GM19468 (cell line): Measurements from ENCODE around the gene AARSD1.
"Not testable (repeated sequence)": the region's sequence is repeated elsewhere in the genome, so short reads cannot be mapped to it uniquely, and the experiment has no call there.

Source experiments
- ATAC-seq: cut with Tn5 transposase; IDR thresholded peaks from one replicate; pipeline ENCODE4 v1.9.1; 2021; ENCODE audit warnings: mild to moderate bottlenecking, moderate library complexity, moderate number of reproducible peaks; ENCODE audit not compliant: unreplicated experiment; ENCODE audit errors: extremely low read depth

The AARSD1 gene

DNA sequence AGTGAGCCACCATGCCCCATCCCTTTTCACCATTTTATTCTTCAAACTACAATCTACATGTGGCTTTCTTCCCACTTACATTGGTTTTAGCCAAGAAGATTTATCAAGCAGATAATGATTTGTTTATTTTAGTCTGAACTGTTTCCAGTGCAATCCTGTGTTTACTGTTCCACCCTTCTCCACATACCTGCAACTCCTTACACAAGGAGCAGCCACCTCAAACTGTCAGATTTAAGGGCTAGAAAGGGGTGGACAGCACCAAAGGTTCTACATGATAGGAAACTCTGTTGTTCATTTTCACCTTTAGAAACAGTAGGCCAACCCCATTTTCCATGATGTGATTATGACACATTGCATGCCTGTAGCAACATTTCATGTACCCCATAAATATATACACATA is 18.0 kb upstream of the AARSD1 start:
- ATAC-seq = no peak

DNA sequence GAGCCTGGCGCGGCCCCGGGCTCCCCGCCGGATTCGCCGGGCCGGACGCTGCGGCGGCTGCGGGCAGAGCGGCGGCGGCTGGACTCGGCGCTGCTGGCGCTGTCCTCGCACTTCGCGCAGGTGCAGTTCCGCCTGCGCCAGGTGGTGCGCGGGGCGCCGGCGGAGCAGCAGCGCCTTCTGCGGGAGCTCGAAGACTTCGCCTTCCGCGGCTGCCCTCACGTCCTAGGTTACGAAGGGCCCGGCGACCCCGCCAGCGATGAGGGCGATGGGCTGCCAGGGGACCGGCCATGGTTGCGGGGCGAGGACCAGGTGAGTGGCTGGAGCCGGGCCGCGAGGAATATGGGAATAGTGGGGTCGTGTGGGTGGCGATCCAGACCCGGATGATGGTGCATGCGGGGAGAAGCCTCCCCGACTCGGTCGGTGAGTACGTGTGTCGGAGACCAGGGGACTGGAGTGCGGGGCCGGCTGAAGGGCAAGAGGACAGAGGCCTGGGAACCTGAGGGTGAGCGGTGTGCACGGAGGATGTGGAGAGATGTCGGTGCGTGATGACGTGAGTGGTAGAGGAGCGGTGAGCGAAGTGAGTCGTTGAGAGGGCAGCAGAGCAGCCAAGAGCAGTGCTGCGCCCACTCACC is 16.6 kb upstream of the AARSD1 start:
- no peak for ATAC-seq

DNA sequence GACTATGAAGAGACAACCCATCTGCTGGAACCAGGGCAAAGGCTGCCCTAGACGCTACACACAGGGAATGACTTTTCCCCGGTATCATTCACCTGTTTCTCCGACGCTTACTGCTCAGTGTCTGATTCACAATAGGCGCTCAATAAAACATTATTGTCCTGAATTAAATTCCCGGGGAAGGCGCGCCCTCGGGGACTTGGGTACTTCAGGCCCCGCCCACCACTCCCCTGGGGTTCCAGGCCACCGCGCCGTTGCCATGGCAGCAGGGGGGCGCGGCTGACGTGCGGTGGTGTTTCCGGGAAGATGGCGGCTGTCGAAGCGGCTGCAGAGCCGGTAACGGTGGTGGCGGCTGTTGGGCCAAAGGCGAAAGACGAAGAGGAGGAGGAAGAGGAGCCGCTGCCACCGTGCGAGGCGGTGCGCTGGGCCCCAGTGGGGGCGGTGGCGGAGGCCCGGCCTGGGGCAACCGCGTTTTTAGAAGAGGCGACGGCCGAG is 16.1 kb upstream of the AARSD1 start, which contains the start of gene RUNDC1:
TSS of gene RUNDC1 (plus strand) at position 292 of the 492 bp plus-strand sequence. CDS start at position 304, 12 bp downstream.
- ATAC-seq = peak; percentile 28

DNA sequence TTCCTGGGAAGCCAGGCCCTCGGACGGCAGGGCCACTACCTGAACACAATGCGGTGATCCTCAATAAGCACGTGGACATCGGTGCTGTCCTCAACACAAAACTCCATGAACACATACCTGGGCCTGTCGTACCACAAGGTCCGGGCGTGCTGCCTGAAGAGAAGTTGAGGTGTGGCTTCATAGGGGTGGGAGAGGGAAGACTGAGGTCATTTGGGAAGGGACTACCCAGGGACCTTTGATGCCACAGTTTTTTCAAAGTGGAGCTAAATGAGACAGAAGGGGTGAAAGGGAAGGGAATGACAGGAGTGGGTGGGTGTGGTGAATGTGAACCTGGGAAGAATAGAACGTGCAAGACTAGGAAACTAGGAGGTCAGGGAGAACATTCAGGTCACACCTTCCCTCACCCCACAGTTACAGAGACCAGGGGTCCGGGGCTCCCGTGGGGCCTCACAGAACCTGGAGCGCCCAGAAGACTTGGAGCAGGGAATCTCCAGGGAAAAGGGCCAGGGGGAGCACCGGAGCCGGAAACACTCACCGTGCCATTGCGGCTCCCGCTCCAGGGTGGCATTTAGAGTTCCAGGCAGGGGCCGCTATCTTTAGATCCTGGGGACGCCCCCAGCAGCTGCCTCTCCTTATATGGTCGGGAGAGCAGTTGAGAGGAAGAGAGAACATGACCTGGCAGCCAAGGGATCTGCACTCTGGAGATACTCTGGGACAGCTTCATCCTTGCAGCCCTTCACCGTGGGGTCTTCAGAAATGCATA is 15.4 kb upstream of the AARSD1 start, which contains the start of gene PTGES3L:
TSS of gene PTGES3L (minus strand) at position 570 of the 763 bp plus-strand sequence. CDS start at position 543, 27 bp downstream.
- no peak for ATAC-seq

DNA sequence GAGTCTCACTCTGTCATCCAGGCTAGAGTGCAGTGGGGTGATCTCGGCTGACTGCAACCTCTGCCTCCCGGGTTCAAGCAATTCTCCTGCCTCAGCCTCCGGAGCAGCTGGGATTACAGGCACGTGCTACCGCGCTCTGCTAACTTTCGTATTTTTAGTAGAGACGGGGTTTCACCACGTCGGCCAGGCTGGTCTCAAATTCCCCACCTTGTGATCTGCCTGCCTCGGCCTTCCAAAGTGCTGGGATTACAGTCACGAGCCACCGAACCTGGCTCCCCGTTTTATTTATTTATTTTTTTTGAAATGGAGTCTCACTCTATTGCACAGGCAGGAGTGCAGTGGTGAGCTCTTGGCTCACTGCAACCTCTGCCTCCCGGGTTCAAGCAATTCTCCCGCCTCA is 11.4 kb upstream of the AARSD1 start:
- not testable (repeated sequence) for ATAC-seq

DNA sequence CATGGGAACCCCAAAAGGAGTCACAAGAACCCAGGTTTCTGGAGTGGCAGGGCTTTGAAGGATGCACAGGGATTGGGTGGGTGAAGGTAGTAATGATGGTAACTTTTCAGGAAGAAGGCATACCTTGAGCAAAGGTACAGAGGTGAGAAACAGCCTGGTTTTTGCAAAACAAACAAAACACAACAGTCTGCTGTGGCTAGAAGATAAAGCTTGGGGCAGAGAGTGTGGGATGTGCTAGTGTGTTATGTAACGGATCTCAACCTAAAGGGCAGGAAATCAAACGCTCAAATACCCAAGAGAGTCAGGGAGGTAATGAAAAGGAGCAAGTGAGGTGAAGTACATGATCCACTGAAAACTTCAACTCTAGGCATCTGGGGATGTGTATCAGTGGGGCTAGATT is 11.0 kb upstream of the AARSD1 start:
- no peak for ATAC-seq

DNA sequence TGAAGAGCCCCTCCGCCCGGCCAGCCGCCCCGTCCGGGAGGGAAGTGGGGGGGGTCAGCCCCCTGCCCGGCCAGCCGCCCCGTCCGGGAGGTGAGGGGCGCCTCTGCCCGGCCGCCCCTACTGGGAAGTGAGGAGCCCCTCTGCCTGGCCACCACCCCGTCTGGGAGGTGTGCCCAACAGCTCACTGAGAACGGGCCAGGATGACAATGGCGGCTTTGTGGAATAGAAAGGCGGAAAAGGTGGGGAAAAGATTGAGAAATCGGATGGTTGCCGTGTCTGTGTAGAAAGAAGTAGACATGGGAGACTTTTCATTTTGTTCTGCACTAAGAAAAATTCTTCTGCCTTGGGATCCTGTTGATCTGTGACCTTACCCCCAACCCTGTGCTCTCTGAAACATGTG is 9.1 kb upstream of the AARSD1 start:
- ATAC-seq = not testable (repeated sequence)

DNA sequence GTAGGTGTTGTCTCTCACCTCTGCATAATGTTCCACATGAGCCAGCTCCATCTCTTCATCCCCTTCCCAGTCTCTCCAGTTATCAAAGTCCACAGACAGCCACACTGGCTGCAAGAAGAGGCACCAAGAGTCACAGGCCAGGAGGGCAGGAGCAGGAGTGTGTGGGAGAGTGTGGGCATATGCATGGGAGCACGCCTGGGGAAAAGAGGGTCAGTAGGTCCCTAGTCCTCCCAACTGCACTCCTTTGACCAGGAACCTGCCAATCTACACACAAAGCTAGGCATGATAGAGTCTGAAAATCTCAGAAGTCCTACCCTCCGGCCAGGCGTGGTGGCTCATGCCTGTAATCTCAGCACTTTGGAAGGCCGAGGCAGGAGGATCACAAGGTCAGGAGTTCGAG is 7.3 kb upstream of the AARSD1 start:
- no peak for ATAC-seq

DNA sequence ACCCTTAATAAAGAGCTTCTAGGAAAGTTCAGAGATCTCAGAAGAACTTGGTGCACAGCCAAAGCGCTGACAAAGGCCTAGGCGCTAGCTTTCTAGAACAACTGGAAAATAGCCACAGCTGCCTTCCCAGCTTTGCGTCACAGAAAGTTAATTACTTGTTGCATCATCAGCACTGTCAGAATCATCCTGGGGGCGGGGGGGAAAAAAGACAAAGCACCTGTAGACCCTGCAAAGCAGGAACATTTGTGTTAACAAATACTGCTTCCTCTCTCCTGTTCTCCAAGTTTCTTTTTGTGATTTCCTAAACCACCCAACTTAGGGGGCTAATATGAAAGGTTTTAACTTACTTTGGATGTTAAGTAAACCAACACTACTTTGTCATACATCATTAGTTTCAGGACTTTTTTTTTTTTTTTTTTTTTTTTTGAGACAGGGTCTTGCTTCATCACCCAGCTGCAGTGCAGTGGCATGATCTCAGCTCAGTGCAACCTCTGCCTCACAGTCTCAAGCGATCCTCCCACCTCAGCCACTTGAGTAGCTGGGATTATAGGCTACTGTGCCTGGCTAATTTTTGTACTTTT is 4.8 kb upstream of the AARSD1 start:
- no peak for ATAC-seq

DNA sequence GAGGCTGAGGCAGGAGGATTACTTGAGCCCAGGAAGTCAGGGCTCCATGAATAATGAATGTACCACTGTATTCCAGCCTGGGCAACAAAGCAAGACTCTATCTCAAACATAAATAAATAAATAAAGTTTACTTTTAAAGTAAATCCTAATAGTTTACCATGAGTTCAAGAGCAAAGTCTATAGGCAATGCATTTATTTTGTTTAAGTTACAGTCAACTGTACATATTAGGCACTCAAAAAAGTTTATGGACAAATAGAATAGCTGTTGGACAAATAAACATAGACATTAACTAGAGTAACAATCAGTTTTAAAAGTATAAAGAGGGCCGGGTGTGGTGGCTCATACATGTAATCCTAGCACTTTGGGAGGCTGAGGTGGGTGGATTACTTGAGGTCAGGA is 3.7 kb upstream of the AARSD1 start:
- no peak for ATAC-seq

DNA sequence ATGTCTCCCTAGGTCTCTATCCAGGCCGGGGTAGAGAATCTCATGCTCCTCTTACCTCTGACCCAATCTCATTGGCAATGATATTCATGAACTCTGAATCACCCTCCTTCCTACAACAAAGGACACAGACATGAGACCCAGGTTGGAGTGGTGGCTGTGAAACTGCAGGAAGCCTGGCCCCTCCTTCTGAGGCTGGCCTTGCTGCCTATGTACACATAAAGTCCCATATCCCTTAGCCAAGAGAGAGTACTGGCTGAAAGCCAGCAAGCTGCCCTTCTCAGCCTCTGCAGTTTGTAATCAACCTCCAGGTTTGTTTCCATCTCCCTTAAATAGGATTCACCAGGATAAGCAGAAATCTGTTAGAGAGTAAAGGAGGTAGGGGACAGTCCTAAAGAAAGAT is 10.6 kb downstream of the AARSD1 start:
- ATAC-seq = no peak

DNA sequence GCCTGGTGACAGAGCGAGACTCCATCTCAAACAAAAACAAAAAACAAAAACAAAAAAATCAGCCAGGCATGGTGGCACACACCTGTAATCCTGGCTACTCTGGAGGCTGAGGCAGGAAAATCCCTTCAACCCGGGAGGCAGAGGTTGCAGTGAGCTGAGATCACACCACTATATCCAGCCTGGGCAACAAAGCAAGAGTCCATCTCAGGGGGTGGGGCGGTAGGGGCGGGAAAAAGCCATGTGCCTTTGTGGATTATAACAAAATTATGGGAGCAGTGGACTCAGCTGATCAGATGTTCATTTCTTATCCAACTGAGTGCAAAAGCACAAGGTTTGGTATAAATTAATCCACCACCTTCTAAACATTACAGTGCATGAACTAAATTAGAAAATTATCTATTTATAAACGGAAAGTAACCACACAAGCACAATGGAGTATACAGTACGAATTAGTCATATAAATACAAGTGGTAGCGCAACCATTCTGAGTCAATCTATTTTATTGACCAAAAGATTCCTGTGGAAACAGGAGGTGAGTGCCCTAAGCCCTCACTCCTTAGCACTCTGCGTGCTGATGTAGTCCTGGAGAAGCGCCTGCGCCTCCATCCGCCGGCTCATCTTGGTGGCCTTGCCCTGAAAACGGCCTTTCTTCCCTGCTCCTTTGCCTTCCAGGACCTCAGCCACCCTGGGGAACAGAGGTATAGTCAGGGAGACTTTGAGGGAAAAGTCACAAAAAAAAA is 14.0 kb downstream of the AARSD1 start:
- ATAC-seq = no peak

DNA sequence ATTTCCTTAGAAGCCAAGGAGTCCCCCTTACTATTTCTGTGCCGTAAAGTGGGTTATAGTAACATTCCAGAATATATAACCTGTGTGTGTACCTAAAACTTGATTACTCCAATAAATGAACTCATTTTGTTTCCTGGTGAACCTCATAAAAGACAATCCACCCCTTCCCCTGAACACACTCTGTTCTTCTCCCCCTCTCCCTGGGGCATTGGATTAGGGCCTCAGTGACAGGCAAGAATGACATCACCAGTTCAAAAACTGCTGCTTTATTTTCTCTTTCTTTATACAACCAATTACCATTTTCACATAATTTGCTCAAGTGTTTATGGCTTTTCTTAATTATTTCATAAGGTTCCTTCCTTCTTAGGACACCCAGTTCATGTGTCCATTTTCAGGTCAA is 17.4 kb downstream of the AARSD1 start:
- ATAC-seq = no peak

DNA sequence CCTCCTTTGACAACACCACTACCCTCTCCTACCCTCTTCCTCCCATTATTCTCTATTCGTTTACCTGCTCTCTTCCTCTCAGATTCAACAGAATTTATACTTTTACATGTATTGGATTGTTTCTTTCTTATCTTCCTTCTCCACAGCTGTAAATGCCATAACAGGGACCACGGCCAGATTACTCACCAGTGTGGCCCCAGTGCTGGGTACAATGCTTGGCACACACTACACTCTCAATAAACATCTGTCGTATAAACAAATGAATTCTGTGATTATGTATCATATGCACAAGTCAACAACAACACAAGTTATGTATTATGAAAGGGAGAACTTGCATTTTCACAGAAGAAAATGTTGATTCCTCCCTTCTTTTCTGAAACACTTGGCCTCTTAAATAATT is 20.0 kb downstream of the AARSD1 start:
- ATAC-seq = no peak

DNA sequence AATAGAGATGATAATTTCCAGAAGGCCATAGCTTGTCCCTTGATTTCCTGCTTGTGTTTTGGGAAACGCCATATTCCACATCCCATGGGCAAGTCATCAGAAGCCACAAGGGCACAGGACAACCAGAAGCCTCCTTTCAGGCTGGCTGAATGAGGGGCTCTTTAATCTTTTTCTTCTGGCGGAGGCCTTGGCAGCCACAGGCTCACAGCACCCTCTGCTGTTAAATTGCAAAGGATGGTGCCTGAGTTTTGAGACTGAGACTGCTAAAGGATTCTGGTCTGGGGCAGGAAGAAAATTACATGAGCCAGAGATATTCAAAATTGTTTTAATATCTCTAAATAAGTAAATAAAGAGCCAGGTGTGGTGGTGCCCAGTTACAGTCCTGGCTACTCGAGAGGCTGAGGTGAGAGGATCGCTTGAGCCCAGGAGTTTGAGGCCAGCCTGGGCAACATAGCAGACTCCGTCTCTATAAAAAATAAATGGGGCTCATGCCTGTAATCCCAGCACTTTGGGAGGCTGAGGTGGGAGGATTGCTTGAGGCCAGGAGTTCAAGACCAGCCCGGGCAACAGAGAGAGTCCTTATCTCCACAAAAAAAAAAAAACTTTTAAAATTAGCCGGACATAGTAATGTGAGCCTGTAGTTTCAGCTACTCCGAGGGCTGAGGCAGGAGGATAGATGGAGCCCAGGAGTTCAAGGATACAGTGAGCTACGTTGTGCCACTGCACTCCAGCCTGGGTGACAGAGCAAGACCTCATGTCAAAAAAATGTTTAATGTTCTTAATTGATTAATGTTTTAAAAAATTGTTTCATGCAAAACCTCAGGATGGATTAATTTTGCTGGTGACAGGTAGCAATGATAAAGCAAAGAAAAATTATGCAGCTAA is 26.3 kb downstream of the AARSD1 start:
- ATAC-seq = no peak

DNA sequence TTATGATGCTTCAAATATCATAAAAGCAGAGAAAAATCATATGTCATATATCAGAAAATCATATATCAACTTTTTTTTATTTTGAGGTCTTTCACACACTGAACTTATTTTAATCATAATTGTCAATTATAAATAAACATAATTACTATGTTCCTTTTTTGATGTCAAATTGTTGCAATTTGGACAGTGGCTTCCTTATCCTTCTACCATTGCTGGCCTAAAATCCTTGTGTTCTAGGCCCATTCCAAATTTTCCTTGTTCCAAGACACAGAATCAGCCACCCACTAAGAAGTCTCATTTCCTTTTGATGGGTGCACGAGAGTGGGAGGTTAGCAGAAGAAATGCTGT is 34.8 kb downstream of the AARSD1 start:
- no peak for ATAC-seq

DNA sequence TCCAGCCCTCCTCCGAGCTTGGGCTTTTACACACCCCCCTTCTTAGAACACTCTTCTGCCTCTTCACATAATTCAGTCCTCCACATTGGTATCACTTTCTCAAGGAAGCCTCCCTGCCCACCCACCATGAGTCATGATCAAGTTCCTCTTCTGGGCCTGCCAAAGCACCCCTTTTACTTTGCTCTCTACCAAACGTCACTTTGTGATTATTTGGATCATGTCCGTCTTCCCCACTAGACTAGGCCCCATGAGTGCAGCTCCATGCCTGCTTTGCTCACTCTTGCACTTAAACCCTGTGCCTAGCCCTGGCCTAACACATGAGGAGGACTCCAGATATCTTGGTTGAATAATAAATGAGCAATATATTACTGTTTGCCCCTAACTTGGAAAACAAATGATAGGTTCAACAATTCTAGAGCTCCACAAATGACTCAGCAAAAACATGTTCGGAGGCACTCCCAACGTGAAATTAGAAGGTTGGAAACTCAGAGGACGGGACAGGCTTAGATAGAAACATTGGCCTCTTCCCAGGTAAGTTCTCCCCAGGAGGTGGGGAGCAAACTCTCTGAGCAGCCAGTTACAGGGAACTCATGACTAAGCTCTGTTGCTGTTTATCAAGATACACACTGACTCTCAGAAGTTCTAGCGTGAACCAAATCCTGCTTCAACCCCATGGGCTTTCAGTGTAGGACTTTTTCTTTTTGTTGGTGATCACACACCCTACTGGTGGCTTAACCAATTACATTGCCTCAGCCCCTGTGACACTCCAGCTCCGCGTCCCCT is 35.3 kb downstream of the AARSD1 start:
- no peak for ATAC-seq

DNA sequence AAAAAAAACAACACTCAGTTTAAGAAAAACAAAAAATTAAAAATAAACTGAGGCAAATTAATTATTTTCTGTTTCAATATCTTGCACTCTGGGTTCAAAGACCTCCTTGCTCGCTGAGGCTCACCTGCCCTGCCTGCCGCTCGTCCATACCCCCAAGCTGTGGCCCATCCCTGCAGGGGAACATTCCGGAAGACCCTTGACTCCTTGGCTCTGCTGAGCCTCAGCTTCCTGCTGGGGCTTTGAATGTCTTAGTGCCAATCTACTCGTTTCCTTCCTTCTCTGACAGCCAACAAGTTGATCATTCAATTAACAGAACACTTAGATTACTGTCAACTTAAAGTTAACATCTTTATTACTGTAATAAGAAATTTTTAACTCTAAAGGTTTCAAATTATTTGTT is 39.4 kb downstream of the AARSD1 start:
- ATAC-seq = no peak

DNA sequence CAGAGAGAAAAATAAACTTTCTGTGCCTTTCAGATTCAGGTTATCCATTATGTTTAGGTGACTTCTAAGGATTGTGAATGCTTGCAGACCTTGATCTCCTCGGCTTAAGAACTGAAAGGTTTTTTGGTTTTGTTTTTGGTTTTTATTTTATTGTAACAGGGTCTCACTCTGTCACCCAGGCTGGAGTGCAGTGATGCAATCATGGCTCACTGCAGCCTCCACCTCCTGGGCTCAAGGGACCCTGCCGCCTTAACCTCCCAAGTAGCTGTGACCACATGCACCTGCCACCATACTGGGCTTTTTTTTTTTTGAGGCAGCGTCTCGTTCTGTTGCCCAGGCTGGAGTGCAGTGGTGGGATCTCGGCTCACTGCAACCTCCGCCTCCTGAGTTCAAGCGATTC is 40.8 kb downstream of the AARSD1 start:
- ATAC-seq = not testable (repeated sequence)
